Activated effector memory CD4-positive, alpha-beta T cell treated with Interleukin-2 at 50 U/mL for 16 hours (primary cell): ENCODE results near the gene SH3BGRL2.
"Not testable (repeated sequence)": the region's sequence is repeated elsewhere in the genome, so short reads cannot be mapped to it uniquely, and the experiment has no call there.

ENCODE experiments used
- DNase-seq: peaks from one replicate; pipeline ENCODE4 v3.0.0-alpha.2; 2020

SH3BGRL2 gene

DNA sequence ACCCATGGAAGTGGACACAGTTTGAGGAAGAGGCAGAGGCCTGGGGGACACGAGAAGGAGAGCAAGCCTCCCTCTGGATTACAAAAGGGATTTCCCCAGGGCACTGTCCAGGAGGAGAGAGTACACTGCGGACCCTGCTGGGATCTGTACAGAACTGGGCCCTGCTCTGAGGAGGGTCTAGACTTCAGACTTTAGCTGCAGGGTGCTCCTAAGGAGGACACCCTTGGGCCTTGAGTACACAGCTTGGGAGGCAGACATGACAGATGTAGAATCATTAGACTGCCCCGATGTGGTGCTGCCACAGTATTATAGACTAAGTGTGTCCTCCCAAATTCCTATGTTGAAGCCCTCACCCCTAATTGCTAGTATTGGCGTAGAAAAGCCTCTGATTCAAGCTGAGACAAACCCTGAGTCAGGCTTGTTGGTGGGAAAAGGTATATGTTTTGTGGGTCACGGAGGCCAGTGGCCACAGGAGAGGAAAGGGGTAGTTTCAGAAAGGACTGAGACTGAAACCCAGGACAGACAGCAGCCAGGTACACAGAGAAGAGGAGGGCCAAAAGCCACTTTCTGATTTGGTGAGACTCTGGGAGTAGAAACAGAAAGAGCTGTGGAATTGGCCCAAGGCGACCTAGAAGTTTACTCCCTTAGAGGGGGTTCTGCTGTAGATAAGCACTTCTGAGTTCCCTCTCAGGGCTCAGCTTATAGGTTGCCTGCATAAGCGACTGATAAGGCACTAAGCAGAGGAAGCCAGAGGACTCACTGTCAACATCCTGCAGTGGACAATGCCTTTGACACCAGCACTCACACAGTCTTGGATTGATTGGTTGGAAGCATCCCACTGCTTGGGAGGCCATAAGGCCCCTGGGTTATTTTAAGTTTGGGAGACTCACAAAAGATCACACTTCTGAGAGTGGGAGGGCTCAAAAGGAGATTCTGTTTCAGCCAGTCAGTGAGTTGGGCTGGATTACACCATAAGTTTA, 16.5 kb upstream of the SH3BGRL2 start:
- no peak for DNase-seq

- DNase-seq, result no peak
Measured at GRCh38 chr6:79617518-79617941, 13.6 kb upstream of the SH3BGRL2 start.

DNA sequence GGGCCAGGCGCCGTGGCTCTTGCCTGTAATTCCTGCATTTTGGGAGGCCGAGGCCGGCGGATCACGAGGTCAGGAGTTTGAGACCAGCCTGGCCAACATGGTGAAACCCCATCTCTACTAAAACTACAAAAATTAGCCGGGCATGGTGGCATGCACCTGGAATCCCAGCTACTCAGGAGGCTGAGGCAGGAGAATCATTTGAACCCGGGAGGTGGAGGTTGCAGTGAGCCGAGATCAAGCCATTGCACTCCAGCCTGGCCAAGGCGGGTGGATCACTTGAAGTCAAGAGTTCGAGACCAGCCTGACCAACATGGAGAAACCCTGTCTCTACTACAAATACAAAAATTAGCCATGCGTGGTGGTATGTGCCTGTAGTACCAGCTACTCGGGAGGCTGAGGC, 12.7 kb upstream of the SH3BGRL2 start:
- not testable (repeated sequence) for DNase-seq

- no peak for DNase-seq
Measured at GRCh38 chr6:79621579-79621978, 9.6 kb upstream of the SH3BGRL2 start.

DNA sequence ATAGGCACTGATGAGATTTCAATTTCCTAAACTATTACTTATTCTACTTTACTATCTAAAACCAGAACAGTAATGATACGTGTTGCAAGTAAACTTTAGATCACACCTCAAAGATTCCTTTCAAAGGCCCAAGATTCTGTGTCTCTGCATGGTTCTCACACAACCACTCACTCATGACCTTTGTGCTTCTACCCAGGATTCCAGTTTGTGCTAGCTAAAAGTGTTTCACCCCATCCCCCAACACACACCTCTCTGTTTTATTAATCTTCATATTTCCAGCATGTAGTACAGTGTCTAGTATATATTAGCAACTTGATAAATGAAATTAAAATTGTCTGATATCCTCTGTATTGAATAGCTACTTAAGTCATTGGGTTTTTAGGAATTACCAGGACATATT, 8.8 kb upstream of the SH3BGRL2 start:
- DNase-seq, result no peak

DNA sequence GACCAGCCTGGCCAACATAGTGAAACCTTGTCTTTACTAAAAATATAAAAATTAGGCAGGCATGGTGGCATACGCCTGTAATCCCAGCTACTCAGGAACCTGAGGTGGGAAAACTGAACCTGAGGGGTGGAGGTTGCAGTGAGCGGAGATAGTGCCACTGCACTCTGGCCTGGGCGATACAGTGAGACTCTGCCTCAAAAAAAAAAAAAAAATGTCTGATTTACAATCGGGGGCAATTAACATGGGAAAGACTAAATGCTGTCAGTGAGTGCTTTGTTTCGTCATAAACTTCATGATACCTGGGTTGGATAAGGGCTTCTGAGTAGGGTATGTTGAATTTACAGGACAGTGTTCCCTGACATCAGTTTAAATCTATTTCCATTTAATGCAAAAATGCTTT, 8.0 kb upstream of the SH3BGRL2 start:
- DNase-seq, result no peak

- no peak for DNase-seq
Measured at GRCh38 chr6:79625746-79626145, 5.4 kb upstream of the SH3BGRL2 start.

DNA sequence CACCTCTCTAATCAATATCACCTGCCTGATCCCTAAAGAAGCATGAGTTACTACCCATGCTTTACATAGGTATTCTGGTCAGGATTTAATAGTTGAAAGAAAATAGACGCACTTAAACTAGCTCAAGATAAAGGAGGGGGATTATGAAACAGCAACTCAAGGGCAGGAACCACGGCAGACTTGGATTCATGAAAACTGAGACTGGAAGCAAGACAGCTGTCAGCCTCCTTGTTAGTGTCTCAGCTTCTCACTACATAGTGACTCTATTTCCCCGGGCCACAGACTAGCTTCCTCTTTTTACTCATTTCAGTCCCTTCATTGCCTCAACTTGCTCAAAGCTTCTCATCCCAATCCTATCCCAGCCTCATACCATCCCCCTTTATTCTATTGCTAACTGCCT, 4.3 kb upstream of the SH3BGRL2 start:
- DNase-seq, result no peak

GRCh38 chr6:79627422-79627821, 3.7 kb upstream of the SH3BGRL2 start:
- DNase-seq, result no peak

DNA sequence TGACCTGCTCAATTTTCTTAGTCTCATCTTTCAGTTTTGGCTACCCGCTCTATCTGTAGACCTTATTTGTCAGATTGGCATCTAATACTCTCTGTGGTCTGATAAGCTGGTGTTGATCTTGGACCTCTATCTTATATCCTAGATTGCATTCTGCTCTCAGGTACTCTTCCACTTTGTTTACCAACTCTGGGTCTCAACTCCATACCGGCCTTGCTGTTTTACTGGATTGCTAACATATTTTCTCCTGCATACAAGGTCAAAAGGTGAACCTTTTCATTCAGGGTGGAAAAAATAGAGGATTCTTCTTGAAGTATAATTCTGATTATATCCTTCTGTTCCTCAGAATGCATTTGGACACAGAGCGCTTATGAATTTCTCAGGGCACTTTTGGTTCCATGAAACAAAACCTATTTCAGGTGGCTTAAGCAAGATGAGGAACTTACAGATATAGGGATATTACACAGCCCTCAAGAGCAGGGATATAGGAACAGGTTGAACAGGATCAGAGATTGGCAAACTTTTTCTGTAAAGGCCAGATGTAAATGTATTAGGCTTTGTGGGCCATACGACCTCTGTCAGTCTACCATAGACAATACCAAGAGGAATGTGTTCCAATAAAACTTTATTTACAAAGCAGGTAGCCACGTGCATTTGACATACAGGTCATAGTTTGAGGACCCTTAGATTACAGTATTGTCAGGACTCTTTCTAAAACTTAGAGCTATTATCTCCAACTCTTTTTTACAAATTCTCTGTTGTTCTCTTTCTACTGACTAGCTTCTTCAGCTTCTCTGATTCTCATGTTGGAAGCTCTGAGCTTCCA, 2.5 kb upstream of the SH3BGRL2 start:
- DNase-seq, result no peak

DNA sequence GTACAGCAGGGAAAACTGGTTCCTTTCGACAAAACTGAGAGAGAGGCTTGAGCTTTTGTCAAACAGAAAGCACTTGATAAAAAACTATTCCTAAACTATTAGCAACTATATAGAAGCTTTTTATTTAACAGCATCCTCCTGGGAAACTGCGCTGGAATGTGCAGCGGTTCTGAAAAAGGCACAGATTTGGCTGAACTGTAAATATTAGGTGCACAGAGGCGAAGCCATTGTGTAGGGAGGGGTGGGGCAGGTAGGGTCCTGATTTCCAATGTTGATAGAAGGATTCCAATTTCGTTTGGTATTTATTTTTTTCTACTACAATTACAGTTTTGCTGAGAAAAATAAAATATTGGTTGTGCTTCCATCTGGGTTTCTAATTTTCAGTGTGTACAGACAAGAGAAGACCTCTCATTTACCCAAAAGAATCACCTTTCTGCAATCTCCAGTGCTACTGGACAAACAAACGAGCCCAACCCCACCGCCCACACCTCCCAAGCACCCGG, 698 bp upstream of the SH3BGRL2 start:
- DNase-seq, result no peak

DNA sequence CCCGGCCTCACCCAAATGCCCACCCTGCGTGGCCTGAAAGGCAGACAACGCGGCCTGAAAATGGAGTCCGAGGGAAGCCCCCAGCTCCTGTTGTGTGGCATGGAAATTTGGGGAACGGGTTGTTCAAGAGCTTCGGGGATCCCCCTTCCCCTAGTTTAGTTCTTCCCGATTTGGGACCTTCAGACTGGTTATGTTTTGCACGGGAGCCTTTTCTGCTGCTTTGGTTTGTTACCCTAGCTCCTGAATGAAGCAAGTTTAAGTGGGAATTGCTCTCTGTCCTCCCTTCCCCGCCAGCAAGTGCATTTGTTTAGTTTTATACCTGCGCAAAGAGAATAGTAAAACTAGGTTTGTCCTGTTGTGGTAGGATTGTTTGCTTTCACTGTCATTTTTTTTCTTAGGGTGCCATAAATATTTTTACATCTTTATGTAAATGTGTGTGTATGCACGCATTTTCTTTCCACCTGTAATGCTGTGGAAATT, 604 bp downstream of the SH3BGRL2 start:
- no peak for DNase-seq

DNA sequence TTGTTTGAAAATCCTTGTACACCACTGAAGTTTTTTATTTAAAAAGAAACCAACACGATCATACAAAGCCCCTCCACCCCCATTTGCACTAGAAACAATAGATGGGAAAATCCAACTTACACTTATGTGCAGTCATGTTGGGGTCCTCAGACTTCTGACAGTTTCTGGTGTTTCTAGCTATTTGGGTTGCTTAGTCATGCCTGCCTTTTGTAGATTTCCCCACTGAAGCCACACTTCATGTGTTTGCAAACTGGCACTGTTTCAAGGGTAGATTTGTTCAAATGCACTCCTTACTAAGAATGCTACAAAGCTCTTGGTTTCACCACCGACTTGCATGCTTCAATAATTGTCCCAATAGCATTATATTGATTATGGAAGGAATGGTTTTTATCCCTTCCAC, 1.5 kb downstream of the SH3BGRL2 start:
- no peak for DNase-seq

DNA sequence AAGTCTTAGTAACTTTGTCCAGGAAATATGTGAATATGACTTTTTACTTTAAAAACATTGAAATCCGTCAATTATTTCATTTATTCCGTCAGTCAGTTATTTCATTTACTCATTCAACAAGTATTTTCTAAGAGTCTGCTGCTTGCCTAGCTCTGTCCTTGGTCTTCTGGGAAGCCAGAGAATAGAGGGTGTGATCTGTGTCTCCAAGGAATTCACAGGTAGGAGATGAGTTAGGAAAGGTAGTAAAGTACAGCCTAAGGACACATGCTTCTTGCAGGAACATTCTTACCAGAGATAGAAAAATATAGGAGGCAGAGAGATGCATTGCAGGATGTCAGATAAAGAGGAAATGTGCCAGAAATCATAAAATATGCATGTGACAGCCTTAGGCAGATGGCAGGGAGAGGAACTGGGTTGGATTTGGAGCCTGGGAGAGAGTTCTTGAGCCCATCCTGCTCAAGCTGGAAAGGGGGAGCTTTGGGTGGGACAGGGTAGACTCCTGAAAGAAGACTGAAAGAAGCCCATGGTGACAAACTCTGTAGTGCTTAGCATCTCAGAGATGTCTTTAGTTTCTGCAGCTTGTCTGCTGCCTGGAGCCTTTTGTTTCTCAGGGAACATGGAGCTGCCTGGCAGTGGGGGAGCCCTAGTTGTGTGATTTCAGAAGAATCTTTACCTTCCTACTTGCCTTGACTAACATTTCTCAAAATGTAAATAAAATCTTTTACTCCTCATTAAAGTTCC, 3.5 kb downstream of the SH3BGRL2 start:
- DNase-seq, result no peak

DNA sequence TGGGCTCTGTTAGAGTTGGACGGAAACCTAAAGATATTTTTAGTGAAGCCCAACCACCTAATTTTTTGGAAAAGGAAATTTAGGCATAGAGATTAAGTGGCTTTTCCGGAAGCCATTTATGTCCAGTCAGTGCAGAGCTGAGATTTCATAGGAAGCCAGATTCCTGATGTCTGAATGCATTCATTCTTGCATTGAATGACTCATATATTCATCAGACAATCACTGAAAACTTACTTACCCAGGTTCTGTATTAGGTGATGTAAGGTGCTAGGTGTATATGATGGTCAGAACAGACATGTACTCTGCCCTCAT, 4.1 kb downstream of the SH3BGRL2 start:
- DNase-seq, result no peak

GRCh38 chr6:79636673-79637072, 5.5 kb downstream of the SH3BGRL2 start:
- DNase-seq, result no peak

DNA sequence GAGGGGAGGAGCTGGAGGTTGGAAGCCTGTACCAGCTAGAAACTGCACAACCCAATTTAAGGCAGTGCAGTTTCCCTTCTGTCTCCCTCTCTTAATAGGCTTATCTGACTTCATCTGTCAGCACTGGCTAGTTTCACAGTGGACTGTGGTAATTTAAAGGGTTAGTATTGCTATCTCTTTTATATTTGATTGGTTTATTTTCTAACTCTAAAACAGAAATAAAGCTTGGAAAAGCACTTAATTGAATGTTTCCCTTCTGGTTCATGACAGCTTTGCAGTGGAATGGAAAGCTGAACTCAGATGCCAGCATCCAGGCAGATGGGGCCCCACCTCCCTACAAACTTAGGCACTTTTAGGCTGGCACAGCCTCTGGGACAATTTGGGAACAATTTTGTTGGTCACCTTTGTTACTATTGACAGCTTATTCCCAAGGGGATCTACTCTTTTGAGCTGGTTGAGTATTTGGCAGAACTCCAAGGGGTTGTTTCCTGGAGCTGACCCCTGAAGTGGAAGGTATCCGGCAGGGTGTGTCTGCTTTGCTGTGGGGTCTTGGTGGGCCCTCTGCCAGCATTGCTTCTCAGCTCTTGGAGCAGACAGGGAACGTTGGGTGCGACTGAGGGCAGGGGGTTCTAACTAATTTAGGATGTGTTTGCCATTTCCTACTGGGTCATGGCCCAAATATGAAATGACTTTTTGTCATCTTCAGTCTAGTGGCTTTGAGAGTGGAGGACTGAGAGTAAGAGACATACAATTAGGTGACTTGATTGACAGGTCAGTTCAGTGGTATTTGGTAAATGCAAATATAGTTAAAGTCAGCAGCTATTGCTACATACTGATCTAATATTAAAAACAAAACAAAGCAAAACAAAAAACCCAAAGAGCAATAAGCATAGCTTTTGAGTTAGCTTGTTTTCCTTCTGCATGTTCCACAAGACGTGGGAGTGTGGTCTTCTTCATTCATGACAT, 9.3 kb downstream of the SH3BGRL2 start:
- DNase-seq, result no peak

GRCh38 chr6:79646006-79646405, 14.9 kb downstream of the SH3BGRL2 start:
- no peak for DNase-seq

- DNase-seq, result no peak
Measured at GRCh38 chr6:79646561-79646960, 15.4 kb downstream of the SH3BGRL2 start.

DNA sequence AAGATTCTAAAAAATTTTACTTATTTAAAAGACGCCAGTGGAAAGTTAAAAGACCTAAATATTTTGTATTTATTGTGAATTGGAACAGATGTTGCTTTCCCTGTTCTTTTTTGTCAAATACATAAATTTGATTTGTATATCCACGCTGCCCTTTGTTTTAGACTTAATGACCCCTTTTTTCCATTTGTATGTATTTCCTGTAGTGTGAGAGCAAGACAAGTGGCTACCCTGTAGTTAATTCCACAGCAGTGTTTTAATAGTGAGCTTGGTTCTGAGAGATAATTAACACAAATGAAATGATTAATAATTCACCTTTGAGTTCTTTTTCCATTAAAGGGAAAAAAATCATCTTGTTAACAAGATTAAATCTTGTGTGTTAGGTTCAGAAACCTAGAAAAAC, 16.6 kb downstream of the SH3BGRL2 start:
- DNase-seq, result no peak

- DNase-seq, result no peak
Measured at GRCh38 chr6:79648328-79648727, 17.2 kb downstream of the SH3BGRL2 start.

- DNase-seq, result no peak
Measured at GRCh38 chr6:79649016-79649415, 17.9 kb downstream of the SH3BGRL2 start.
